Measurements from ENCODE around the gene USP37.
A peak's percentile ranks its signal among the peaks of the same experiment; 100 is the strongest.

The USP37 gene

DNA sequence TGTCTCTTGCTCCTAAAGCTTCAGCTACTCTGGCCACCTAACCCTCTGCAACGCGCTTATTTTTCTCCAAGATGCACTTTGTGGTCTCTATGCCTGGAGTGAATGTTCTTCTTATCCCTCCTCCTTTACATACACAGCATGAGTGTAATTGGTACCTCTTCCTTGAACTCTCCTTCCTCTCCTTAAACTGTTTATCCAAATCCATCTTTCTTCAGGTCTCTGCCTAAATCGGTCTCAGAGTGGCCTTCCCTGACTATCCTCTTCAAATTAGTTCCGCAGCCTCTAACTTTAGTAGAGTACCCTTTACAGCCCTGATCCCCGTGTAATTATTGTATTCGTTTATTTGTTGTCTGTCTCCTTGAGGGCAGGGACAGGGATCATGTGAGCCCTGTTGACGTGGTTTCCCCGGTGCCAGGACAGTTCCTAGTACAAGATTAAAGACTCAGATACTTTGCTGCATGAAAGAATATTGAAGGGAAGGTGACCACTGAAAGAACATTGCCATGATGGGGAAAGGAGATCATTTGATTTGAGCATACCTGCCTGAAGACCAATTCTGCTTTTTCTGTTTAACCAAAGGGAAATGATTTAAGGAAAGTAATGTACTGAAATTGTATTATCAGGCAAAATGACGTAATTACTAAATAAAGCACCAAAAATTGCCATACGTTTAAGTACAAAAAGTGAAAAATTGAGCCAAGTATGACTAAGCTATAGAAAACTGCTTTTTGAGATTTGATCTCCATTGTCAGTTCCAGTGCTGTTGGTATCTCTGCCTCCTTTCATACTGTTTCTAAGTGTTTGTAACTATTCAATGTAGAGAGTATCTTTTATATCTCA lies 1.7 kb upstream of the USP37 start:
- TF ChIP-seq, protein P1, sequence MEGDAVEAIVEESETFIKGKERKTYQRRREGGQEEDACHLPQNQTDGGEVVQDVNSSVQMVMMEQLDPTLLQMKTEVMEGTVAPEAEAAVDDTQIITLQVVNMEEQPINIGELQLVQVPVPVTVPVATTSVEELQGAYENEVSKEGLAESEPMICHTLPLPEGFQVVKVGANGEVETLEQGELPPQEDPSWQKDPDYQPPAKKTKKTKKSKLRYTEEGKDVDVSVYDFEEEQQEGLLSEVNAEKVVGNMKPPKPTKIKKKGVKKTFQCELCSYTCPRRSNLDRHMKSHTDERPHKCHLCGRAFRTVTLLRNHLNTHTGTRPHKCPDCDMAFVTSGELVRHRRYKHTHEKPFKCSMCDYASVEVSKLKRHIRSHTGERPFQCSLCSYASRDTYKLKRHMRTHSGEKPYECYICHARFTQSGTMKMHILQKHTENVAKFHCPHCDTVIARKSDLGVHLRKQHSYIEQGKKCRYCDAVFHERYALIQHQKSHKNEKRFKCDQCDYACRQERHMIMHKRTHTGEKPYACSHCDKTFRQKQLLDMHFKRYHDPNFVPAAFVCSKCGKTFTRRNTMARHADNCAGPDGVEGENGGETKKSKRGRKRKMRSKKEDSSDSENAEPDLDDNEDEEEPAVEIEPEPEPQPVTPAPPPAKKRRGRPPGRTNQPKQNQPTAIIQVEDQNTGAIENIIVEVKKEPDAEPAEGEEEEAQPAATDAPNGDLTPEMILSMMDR (IDR thresholded peaks at IDR 0.05), result no peak
- Histone ChIP-seq H3K27ac (peak overlapping the region; percentile 88 to 91), H3K4me3 (peak overlapping the region; percentile 95)
- DNase-seq (ENCODE audit: low spot score), result no peak

DNA sequence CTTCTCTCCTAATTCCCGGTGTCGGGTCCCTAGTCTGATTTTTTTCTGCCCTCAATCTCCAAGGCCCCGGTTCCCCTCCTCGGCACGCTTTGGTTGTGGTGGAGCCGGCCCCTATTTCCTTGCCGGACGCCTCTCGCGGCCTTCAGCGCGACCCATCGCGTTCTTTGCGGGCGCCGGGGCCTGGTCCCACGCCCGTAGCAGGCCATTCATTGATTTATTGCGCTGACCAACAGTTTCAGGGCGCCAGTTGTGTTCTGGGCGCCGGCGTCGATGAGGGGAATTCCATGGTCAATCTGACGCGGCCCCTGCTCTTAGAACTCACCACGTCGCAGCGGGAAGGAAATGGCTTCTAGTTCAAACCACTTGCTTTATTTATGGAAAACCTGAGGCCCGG lies 884 bp upstream of the USP37 start:
- DNase-seq (ENCODE audit: low spot score), result peak; percentile 78
- Histone ChIP-seq H3K27ac (peak overlapping the region; percentile 88 to 91), H3K4me3 (peak overlapping the region; percentile 95)
- TF ChIP-seq, protein P1 (IDR thresholded peaks at IDR 0.05), result no peak

DNA sequence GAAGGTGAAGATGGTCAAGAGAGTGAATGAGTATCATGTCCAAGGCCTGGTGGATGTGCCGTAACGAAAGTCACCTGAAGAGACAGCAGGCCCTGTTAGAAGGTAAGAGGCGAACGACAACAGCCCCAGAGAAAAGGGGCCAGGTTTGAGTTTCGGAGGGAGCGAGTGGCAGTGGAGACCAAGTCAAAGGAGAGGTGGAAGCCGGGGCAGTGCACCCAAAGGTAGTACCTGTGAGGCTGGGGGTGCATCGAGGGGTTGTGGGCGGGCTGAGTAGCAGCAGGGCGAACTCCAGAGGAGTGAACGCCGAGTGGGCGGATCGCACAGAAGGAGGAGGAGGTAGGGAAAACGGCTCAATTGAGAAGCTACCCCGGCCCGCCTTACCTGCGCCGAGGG lies 358 bp downstream of the USP37 start:
- Histone ChIP-seq H3K27ac (peak overlapping the region; percentile 88 to 91), H3K4me3 (peak overlapping the region; percentile 95)
- TF ChIP-seq, protein P1 (IDR thresholded peaks at IDR 0.05), result no peak
- DNase-seq (ENCODE audit: low spot score), result no peak

DNA sequence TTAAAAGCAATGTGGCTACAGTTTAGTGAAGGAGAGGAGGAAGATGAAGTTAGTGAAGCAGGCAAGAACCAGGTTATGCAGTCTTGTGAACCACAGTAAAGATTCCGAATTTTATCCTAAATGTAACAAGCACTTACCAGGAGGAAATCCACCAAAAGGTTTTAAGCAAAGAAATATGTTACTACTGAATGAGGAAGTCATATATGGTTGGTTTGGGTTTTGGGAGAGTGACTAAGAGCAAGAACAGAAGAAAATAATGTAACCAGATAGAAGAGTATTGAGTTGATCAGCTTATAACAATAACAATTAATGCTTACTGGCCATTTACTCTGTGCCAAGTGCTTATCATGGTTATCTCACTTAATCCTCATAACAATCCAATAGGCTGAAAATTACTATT lies 1.9 kb downstream of the USP37 start:
- no peak overlapping the region for H3K27ac ChIP-seq
- DNase-seq (ENCODE audit: low spot score), result no peak
- TF ChIP-seq, protein P1 (IDR thresholded peaks at IDR 0.05), result no peak

DNA sequence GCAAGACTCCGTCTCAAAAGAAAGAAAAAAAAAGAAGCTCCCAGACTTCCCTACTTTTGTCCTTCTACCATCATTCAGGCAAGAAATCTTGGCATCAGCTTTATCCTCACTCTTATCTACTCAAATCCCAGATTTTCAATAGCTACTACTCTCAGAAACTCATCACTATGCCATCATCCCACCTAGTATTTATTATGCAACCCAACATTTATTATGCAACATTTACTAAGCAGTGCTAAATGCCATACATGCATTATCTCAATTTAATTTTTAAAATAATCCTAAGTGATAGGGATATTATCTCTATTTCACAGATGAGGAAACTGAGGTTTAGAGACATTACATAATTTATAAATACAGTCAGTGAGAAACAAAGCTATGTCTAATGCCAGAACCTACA lies 4.1 kb downstream of the USP37 start:
- TF ChIP-seq, protein P1 (IDR thresholded peaks at IDR 0.05), result no peak
- Histone ChIP-seq H3K4me3 (no peak overlapping the region), H3K27ac (no peak overlapping the region)
- DNase-seq (ENCODE audit: low spot score), result no peak

More for the DNA sequence above, 1.9 kb downstream of the USP37 start:
- H3K4me3 ChIP-seq, result no peak overlapping the region

DNA sequence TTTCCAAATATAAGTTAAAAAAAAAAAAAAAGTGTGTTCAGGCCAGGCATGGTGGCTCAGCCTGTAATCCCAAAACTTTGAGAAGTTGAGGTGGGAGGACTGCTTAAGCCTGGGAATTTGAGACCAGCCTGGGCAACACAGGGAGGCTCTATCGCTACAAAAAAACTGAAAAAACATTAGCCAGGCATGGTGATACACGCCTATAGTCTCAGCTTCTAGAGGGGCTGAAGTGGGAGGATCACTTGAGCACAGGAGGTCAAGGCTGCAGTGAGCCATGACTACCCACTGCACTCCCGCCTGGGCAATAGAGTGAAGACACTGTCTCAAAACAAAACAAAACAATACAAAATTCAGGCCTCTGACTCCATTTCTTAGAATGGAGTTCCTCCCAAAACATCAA lies 9.2 kb downstream of the USP37 start:
- Histone ChIP-seq H3K27ac (no peak overlapping the region), H3K4me3 (no peak overlapping the region)
- no peak for DNase-seq (ENCODE audit: low spot score)
- TF ChIP-seq, protein P1 (IDR thresholded peaks at IDR 0.05), result no peak

DNA sequence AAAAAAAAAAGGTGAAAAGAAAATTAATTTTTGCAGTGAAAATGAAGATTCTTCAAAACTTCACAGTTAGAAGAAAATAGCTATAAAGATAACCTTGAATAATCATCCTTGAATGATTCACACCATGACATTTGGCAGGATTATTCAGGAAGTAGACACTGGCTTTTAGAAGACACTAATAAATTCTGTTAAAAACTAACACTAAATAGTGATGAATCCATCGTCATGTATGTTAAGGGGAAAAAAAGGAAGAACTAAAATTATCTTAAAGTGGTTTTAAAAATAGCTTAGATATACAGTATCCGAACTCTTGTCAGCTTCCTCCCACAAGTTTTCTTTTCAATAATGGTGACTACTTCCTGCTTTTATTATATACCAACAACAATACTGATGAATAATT lies 10.2 kb downstream of the USP37 start:
- Histone ChIP-seq H3K4me3 (no peak overlapping the region), H3K27ac (no peak overlapping the region)
- TF ChIP-seq, protein P1 (IDR thresholded peaks at IDR 0.05), result no peak
- no peak for DNase-seq (ENCODE audit: low spot score)

Measured in coronary artery (tissue), 2 donors.